ENCODE results near the gene GMEB1.
"Not testable (repeated sequence)": the region's sequence is repeated elsewhere in the genome, so short reads cannot be mapped to it uniquely, and the experiment has no call there.

Gene GMEB1

GRCh38 chr1:28668191-28668955, at the start of gene GMEB1:
TSS of gene GMEB1 (plus strand) at chr1:28668784. CDS start at chr1:28683613, 14,829 bp downstream.
- DNase-seq (ENCODE audit: low read depth, low spot score): peak; percentile 95

GRCh38 chr1:28631713-28632112, 36.9 kb upstream of the GMEB1 start:
- no peak for DNase-seq (ENCODE audit: low read depth, low spot score)

- DNase-seq (ENCODE audit: low read depth, low spot score): no peak
Observed at GRCh38 chr1:28632560-28632959, 36.0 kb upstream of the GMEB1 start.

- DNase-seq (ENCODE audit: low read depth, low spot score): peak; percentile 28
Observed at GRCh38 chr1:28640766-28641165, 27.8 kb upstream of the GMEB1 start.

GRCh38 chr1:28642056-28642846, 26.3 kb upstream of the GMEB1 start:
- DNase-seq (ENCODE audit: low read depth, low spot score): no peak

GRCh38 chr1:28642847-28643635, 25.5 kb upstream of the GMEB1 start, which contains the start of gene TAF12:
TSS of gene TAF12 (minus strand) at chr1:28643067. CDS start at chr1:28622081, 20,986 bp downstream.
- peak; percentile 99 for DNase-seq (ENCODE audit: low read depth, low spot score)

GRCh38 chr1:28644494-28644893, 24.1 kb upstream of the GMEB1 start:
- no peak for DNase-seq (ENCODE audit: low read depth, low spot score)

GRCh38 chr1:28645406-28645805, 23.2 kb upstream of the GMEB1 start:
- DNase-seq (ENCODE audit: low read depth, low spot score): not testable (repeated sequence)

- no peak for DNase-seq (ENCODE audit: low read depth, low spot score)
Observed at GRCh38 chr1:28646040-28646439, 22.5 kb upstream of the GMEB1 start.

GRCh38 chr1:28648008-28648473, 20.5 kb upstream of the GMEB1 start:
- DNase-seq (ENCODE audit: low read depth, low spot score): peak; percentile 95

- peak; percentile 96 for DNase-seq (ENCODE audit: low read depth, low spot score)
Observed at GRCh38 chr1:28648474-28649198, 19.9 kb upstream of the GMEB1 start, which contains the start of gene RNU11. TSS of gene RNU11 (plus strand) at chr1:28648600.

- not testable (repeated sequence) for DNase-seq (ENCODE audit: low read depth, low spot score)
Observed at GRCh38 chr1:28653063-28653462, 15.5 kb upstream of the GMEB1 start.

GRCh38 chr1:28653870-28654269, 14.7 kb upstream of the GMEB1 start:
- DNase-seq (ENCODE audit: low read depth, low spot score): peak; percentile 30

GRCh38 chr1:28655448-28656311, 12.9 kb upstream of the GMEB1 start:
- DNase-seq (ENCODE audit: low read depth, low spot score): not testable (repeated sequence)

- DNase-seq (ENCODE audit: low read depth, low spot score): no peak
Observed at GRCh38 chr1:28656335-28656734, 12.2 kb upstream of the GMEB1 start.

- no peak for DNase-seq (ENCODE audit: low read depth, low spot score)
Observed at GRCh38 chr1:28663871-28664470, 4.6 kb upstream of the GMEB1 start.

GRCh38 chr1:28666806-28667205, 1.8 kb upstream of the GMEB1 start:
- DNase-seq (ENCODE audit: low read depth, low spot score): no peak

GRCh38 chr1:28668956-28669723, 556 bp downstream of the GMEB1 start:
- DNase-seq (ENCODE audit: low read depth, low spot score): peak; percentile 70

- no peak for DNase-seq (ENCODE audit: low read depth, low spot score)
Observed at GRCh38 chr1:28671254-28671780, 2.7 kb downstream of the GMEB1 start.
